Endothelial cell of hepatic sinusoid (primary cell): Measurements from ENCODE around the gene ABCB8.

ENCODE experiments used
- in situ Hi-C: cut with HindIII; loops from 2 replicates; pipeline ENCODE4 v1.10.0; 2017; ENCODE audit warnings: low sequenced_read_pairs

The ABCB8 gene

DNA sequence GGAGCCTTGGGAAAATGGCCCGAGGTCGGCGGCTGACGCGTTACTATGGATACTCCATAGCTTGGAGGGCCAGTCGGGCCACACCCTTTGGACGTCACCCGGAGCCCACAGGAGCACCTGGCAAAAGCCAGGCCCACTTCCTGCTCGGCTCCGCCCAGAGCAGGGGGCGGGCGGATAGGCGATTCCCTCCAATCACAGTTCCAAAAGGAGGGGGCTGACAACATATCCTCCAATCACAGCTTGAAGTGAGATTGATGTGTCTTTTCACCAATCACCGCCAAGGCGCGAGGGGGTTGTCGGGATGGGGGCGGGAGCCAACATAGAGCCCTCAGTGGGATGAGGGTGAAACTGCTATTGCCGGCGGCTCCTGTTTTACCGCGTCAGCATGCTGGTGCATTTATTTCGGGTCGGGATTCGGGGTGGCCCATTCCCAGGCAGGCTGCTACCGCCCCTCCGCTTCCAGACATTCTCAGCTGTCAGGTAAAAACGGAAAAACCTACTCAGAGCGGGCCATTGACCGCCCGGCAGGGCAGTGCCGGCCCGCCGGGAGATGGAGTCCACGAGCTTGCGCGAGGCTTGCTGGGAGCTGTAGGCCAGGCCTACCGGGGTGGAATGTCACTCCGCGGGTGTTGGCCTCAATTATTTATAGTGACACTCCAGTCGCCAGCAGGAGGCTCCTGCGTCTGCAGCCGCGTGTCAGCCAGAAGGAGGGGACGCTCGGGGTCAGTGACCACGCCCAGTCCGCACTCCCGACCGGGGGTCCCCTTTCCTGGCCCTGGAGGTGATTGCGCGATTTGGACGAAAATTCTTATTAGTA lies at the start of gene ABCB8:
TSS of gene ABCB8 (plus strand) at position 320 of the 817 bp plus-strand sequence. CDS start at position 386, 66 bp downstream.
- in situ Hi-C loops, result no loop called here

DNA sequence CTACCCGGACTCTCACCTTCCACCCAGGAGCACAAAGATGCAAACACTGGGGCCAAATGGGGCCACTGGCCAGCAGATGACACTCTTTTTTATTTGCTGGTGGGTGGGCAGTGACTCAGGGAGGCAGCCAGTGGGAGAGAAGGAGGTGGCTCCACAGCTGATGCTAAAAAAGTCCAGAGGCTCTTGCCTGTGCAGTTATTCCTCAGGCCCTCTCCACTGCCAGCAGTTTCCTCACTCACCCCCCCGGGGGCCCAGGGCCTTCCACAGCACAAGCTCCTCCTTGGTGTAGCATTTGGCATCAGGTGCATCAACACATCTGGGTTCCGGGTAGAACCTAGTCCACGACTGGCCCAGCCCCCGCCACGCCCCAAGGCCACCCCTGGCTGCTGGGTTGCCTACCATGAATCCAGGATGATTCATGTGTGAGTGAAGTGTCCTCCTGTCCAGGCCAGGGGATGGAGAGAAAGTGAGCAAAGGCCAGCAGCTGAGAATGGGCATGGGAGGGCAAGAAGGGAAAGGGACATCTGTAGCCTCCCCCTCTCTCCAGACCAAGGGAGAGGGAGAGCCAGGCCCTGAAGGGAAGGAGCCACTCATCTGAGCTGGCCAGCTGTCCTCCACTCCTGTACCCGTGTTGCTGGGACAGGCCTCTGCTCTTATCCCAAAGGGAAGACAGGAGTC lies 48.4 kb upstream of the ABCB8 start:
- in situ Hi-C loops, result loop anchor here (10.0 kb wide), 1 partner anchor 65 kb away; no protein-coding TSS in a partner anchor

DNA sequence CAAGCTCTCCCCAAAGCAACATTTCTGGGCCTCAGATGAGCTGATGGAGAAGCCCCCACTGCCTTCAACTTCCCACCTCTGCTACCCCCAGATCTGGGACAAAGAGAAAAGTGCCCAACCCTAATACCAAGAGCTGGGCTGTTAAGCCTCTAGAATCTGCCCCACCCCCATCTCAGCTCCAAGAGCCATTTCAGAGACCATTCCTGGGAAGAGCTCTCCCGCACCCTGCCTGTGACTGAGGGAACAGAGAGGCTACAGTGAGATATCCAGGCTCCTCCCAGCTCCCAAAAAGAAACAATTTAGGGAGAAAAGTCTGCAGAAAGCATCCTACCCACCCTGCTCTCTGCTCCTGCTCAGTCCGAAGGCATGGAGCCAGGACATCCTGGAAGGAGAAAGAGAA lies 47.6 kb upstream of the ABCB8 start:
- in situ Hi-C loops, result no loop called here

DNA sequence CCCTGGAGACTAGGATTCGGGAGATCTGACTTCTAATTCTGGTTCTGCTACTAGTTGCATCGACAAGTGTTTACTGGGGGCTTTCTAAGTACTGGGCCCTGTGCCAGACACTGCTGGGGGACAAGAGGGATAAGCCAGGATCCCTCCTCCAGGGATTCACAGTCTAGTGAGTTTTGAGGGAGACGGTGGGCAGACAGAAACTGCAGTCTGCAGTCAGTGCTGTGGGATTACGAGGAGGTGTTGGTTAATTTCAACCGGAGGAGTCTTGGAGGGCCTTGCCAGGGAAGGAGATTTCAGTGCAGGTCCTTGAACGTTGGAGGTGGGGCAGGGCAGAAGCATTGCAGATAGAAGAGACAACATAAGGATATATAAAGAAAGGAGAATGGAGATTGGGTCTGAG lies 46.6 kb upstream of the ABCB8 start:
- in situ Hi-C loops, result no loop called here

DNA sequence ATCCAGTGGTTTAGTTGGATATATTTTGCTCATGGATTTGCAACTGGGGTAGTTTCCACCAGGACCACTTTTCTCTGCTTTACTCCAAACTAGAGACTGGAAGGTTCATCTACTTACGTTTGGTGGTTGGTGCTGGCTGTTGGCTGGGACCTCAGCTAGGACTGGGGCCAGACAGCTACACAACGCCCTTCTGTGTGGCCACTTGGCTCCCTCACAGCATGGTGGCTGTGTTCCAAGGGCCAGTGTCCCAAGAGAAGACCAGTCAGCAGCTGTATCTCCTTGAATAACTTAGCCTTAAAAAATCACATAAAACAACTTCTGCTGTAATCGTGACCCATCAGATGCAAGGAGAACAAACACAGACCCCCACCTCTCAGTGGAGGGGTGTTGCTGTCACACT lies 45.9 kb upstream of the ABCB8 start:
- in situ Hi-C loops, result no loop called here

DNA sequence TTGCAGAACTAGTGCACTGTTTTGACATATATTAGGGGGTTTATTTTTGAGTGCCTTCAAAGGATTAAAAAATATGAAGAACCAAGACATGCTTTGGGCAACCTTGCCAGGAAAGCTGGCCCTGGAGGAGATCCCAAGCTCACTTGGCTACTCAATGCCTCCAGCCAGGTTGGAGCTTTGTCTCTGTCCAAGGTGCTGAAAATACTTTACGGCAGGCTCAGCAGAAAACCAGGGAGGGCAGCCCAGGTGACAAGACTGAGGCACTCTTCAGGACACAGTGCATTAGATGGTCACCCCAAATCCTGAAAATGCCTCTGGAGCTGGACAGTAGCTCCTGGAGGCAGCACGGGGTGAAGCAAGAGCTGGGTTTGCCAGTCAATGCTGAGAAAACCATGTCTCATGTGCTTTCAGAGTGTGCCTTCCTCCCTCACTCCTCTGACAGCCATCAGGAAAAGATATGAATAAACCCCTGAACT lies 44.3 kb upstream of the ABCB8 start:
- in situ Hi-C loops, result no loop called here

DNA sequence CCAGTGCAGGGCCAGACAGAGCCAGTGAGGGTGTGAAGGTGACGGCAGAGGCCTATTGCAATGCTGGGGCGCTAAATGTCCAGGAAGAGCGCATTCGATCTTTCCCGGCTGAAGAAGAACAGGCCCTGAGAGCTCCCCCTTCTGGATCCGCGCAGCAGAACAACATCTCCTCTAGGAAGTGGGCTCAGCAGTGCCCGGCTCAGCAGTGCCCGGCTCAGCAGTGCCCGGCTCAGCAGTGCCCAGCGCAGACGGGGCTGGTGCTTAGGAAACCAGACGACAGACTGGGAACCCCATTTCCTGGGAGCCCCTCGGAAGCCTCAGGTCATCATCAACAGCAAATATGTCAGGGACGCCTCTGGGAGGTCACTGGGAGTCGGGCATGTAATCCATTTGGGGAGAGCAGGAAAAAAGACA lies 42.1 kb upstream of the ABCB8 start:
- in situ Hi-C loops, result no loop called here

DNA sequence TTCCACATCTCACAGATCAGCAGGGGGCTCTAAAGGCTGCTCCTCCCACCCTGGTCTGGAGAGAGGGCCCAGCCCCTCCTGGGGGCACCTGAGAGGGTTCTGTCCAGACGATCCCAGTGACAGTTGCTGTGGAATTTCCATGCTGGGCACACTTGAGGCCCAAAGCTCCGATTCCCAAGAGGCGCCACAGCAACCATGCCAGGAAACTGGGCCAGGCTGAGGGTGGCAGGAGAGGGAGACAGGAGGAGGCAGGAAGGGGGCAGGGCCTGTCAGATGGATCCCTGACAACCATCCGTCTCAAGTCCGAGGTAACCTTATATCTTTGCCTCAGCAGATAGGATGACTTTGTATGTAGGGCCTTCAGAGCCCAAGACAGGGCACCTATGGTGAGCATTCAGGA lies 41.7 kb upstream of the ABCB8 start:
- in situ Hi-C loops, result no loop called here

DNA sequence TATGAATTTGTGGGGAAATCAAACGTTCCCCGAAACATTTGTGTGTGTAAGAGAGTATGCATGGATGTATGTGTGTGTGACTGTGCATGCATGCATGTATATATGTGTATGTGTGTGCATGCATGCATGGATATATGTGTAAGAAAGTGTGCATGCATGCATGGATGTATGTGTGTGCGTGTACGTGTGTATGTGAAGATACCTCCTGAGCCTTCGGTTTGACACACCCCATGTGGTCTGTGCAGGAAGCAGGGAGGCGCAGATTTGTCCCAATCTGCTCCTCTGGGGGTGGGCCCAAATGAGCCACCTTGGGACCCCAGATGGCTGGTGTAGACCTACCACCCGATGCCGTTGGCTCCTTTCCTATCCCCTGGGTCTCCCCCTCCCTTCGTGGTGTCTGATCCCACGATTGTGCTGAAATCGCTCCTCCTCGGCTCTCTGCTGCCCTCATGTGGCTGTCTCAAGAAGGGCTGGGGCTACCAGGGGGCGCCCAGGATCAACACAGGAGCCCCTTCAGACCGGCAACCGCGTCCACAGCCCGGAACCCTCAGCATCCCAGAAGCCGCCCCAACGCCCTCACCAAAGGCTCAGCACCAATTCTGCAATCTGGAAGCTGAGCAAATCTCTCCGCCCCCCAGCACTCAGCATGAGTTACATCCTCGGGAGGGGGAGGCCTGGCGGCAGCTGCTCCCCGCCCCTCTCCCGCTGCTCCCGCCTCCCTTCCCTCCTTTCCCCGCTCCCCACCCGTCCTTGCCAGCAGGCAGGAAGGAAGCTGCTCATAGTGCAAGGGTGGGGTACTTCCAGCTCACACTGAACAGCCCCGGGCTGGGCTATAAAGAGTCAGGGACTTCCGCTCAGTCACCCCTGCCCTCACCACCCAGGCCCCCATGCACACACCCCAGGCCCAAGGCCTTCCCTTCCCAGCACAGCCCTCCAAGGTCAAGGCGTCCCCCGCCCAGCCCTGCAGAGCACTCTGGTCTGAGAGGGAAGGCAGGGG lies 39.7 kb upstream of the ABCB8 start:
- in situ Hi-C loops, result no loop called here

DNA sequence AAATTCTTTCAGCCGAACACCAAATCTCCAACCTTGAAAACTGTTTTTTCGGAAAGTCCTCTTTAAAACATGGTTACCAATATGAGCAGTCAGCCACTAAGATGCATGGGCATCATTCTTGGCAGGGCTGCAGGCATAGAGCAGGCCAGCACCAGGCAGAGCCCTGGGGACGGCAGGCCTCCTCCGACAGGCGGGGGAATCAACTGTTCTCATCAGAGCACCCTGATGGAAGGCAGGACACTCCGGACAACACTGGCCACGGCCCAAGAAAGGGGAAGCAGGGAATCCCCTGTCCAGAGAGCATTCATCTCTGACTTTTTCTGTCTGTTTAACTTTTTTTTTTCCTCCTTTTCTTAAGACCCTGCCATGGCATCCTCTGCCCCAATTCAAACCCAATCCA lies 38.8 kb upstream of the ABCB8 start:
- in situ Hi-C loops, result no loop called here

DNA sequence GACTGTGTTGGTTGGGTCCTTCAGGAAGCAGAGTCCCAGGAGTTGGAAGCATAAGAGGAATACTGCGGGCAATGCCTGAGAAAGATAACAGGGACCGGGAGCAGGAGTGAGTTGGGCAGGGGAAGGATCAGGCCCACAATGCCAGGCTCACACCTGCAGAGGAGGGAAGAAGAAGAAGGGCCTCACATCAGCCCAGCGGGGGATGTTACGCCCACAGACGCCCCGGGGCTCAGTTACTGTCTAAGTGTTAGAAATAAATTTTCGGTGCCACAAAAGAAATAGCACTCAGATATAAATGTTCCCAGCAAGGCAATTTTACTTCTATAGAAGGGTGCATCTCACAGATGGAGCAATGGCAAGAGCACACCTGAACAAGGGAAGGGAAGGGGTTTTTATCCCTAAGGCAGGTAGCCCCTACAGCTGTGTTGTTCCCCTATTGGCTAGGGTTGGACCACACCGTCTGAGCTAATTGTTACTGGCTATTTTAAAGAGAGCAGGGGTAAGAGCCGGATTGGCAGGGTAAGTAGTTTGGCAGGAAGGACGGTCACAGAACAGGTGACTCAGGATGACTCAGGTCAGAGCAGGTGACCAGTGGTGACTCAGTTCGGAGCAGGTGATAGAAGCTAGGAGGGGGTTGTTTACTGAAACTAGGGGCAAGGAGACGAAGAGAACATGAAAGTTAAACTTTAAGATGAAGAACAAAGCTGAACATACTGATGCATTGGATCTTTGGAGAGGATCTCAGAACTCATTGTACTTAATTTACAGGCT lies 37.6 kb upstream of the ABCB8 start, which contains the start of gene NOS3:
TSS of gene NOS3 (plus strand) at position 602 of the 771 bp plus-strand sequence. CDS start 2,787 bp downstream, outside the sequence.
- in situ Hi-C loops, result no loop called here

DNA sequence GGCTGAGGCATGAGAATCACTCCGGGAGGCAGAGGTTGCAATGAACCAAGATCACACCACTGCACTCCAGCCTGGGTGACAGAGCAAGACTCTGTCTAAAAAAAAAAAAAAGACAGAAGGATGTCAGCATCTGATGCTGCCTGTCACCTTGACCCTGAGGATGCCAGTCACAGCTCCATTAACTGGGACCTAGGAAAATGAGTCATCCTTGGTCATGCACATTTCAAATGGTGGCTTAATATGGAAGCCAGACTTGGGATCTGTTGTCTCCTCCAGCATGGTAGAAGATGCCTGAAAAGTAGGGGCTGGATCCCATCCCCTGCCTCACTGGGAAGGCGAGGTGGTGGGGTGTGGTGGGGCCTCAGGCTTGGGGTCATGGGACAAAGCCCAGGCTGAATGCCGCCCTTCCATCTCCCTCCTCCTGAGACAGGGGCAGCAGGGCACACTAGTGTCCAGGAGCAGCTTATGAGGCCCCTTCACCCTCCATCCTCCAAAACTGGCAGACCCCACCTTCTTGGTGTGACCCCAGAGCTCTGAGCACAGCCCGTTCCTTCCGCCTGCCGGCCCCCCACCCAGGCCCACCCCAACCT lies 36.1 kb upstream of the ABCB8 start:
- in situ Hi-C loops, result no loop called here

DNA sequence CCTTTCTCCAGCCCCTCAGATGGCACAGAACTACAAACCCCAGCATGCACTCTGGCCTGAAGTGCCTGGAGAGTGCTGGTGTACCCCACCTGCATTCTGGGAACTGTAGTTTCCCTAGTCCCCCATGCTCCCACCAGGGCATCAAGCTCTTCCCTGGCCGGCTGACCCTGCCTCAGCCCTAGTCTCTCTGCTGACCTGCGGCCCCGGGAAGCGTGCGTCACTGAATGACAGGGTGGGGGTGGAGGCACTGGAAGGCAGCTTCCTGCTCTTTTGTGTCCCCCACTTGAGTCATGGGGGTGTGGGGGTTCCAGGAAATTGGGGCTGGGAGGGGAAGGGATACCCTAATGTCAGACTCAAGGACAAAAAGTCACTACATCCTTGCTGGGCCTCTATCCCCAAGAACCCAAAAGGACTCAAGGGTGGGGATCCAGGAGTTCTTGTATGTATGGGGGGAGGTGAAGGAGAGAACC lies 35.4 kb upstream of the ABCB8 start:
- in situ Hi-C loops, result no loop called here

DNA sequence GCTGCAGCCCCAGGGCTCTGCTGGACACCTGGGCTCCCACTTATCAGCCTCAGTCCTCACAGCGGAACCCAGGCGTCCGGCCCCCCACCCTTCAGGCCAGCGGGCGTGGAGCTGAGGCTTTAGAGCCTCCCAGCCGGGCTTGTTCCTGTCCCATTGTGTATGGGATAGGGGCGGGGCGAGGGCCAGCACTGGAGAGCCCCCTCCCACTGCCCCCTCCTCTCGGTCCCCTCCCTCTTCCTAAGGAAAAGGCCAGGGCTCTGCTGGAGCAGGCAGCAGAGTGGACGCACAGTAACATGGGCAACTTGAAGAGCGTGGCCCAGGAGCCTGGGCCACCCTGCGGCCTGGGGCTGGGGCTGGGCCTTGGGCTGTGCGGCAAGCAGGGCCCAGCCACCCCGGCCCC lies 34.7 kb upstream of the ABCB8 start:
- in situ Hi-C loops, result no loop called here

DNA sequence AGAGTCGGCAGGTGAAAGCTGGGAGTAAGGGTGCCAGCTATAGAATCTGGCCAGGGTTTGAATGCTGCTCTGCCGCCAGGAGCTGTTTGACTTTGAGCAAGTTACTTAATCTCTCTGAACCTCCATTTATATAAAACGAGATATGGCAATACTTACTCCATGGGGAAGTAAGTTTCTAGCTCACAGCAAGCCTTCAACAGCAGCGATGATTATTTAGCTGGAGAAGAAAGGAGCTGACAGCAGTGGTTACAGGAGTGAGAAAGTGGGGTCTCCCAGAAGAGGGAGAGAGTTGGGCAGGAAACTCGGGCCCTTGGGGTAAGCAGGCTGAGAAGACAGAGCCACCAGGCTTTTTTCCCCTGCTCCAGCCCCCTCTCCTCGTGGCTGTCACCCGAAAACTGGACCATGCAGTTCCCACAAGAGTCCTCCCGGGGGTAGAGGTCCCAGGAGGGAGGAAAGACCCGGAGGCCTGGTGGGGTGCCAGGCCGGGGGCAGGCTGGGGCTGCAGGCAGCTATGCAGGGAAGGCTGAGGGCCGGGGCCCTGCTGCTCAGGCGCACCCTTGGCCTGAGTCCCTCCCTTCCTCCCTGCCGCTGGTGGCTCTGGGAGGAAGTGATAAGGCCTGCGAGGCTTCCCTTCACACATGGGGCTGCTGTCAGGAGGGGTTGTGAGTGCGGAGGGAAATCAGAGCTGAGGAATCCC lies 34.0 kb upstream of the ABCB8 start:
- in situ Hi-C loops, result no loop called here

DNA sequence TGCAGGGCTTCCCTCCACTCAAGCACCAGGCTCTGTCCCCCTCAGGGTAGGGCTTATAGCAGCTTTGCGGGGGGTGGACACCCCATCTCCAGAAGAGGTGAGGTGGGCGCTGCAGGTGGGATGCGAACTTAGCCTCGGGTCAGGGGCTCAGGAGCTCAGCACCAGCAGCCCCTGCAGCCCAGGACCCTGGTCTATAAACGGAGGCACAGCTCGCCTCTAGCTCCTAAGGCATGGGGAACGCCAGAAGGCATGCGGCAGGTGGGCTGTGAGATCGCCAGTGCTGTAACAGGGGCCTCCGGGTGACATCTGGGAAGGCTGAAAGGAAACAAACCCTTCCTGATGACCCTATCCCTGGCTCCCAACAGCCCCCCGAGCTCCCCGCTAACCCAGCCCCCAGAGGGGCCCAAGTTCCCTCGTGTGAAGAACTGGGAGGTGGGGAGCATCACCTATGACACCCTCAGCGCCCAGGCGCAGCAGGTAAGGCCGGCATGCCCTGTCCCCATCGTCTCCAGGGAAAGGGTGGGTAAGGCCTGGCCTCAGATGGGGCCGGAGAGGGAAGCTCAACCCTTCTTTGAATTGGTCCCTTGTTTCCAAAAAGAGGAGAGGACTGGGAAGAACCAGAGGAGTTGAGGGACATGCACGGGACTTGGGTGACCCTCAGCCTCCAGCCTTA lies 33.3 kb upstream of the ABCB8 start:
- in situ Hi-C loops, result no loop called here

DNA sequence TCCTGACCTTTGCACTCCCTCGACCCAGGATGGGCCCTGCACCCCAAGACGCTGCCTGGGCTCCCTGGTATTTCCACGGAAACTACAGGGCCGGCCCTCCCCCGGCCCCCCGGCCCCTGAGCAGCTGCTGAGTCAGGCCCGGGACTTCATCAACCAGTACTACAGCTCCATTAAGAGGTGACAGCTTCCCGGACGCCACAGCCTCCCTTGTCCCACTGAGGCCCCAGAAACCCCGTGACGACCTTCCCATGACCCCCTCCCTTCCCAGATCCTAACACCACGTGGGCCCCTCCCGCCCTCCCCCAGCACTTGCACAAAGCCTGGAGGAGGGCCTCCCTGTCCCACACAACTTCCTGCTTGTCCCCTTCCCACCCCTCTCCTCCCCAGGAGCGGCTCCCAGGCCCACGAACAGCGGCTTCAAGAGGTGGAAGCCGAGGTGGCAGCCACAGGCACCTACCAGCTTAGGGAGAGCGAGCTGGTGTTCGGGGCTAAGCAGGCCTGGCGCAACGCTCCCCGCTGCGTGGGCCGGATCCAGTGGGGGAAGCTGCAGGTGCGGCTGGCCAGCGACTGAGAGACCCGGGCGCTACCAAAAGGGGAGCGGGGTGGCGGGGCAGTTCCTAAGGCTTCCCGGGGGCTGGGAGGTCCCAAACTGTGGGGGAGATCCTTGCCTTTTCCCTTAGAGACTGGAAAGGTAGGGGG lies 31.7 kb upstream of the ABCB8 start:
- in situ Hi-C loops, result no loop called here

DNA sequence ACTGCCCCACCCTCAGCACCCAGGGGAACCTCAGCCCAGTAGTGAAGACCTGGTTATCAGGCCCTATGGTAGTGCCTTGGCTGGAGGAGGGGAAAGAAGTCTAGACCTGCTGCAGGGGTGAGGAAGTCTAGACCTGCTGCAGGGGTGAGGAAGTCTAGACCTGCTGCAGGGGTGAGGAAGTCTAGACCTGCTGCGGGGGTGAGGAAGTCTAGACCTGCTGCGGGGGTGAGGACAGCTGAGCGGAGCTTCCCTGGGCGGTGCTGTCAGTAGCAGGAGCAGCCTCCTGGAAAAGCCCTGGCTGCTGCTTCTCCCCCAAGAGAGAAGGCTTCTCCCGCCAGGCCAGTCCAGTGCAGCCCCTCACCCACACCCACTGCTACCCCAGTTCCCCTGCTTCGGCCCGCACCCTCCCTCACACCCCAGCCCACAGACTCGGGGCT lies 31.2 kb upstream of the ABCB8 start:
- in situ Hi-C loops, result no loop called here
